IMR-90 (cell line): ENCODE data around the gene SFR1. TPM values are rescaled to one million over a fixed set of nuclear protein-coding genes. Genes with fewer than 3 reads are reported as not detected.

ENCODE experiments used
- ATAC-seq: fragments of 200-7000 bp; cut with Tn5 transposase; 2 replicates; pipeline ENCODE4 v1.9.1; 2020; ENCODE audit warnings: low read depth, mild to moderate bottlenecking, moderate library complexity
- BruUV-seq: library from RNA; stranded (reverse); fragments of 400-500 nt; replicated peaks from 2 replicates; lab custom pipeline; 2021; lab: Mats Ljungman, UMichigan
- CTCF ChIA-PET: fragments of 300-600 bp; formaldehyde crosslinking; extraction: SDS; loops from one replicate; lab custom pipeline; 2021; ENCODE audit warnings: antibody characterized with exemption; lab: Yijun Ruan, JAX
- POLR2A ChIA-PET: fragments of 300-600 bp; sonication (Branson Sonifier 250); formaldehyde crosslinking; loops from one replicate; lab custom pipeline; 2022; ENCODE audit warnings: antibody characterized with exemption; ENCODE audit not compliant: unreplicated experiment; lab: Charles Lee
- DNase-seq: peaks from one replicate; pipeline ENCODE4 v3.0.0; 2013
- H2AFZ ChIP-seq: replicated peaks from 2 replicates; pipeline ENCODE3; 2013; ENCODE audit warnings: low read length, mild to moderate bottlenecking; ENCODE audit not compliant: poor library complexity
- H2AK5ac ChIP-seq: 2 replicates; pipeline ENCODE4 v1.6.1; 2013; ENCODE audit warnings: low read depth, low read length, inconsistent platforms
- H2AK9ac ChIP-seq: replicated peaks from 2 replicates; pipeline ENCODE3; 2013; ENCODE audit warnings: mild to moderate bottlenecking, low read depth, low read length, moderate library complexity; ENCODE audit not compliant: poor library complexity
- H2BK120ac ChIP-seq: 2 replicates; pipeline ENCODE4 v1.6.1; 2013; ENCODE audit warnings: low read depth, low read length, inconsistent platforms
- H2BK15ac ChIP-seq: 3 replicates; pipeline ENCODE4 v1.6.1; 2013; ENCODE audit warnings: low read depth, low read length, inconsistent platforms
- H2BK20ac ChIP-seq: 2 replicates; pipeline ENCODE4 v1.6.1; 2013; ENCODE audit warnings: low read depth, mild to moderate bottlenecking, inconsistent platforms, low read length, moderate library complexity
- H2BK5ac ChIP-seq: 2 replicates; pipeline ENCODE4 v1.6.1; 2013; ENCODE audit warnings: mild to moderate bottlenecking, low read depth, low read length, inconsistent platforms; ENCODE audit not compliant: poor library complexity, severe bottlenecking
- H3K14ac ChIP-seq: replicated peaks from 2 replicates; pipeline ENCODE4 v1.6.1; 2013; ENCODE audit warnings: low read depth, low read length, inconsistent platforms
- H3K18ac ChIP-seq: 2 replicates; pipeline ENCODE4 v1.6.1; 2013; ENCODE audit warnings: low read depth, low read length, control low read depth
- H3K23ac ChIP-seq: 2 replicates; pipeline ENCODE4 v1.6.1; 2013; ENCODE audit warnings: low read depth, low read length, inconsistent platforms
- H3K27ac ChIP-seq: 2 replicates; pipeline ENCODE4 v1.5.1; 2013; ENCODE audit warnings: mild to moderate bottlenecking, control low read depth, low read length; ENCODE audit not compliant: insufficient read depth
- H3K27me3 ChIP-seq: 2 replicates; pipeline ENCODE4 v1.6.1; 2013; ENCODE audit warnings: low read length; ENCODE audit not compliant: control insufficient read depth, insufficient read depth
- H3K36me3 ChIP-seq: 2 replicates; pipeline ENCODE4 v1.6.1; 2013; ENCODE audit warnings: low read length, mixed read lengths; ENCODE audit not compliant: control insufficient read depth, insufficient read depth
- H3K4ac ChIP-seq: 2 replicates; pipeline ENCODE4 v1.6.1; 2013; ENCODE audit warnings: low read depth, low read length, inconsistent platforms
- H3K4me1 ChIP-seq: 2 replicates; pipeline ENCODE4 v1.6.1; 2013; ENCODE audit warnings: low read length, mixed read lengths; ENCODE audit not compliant: control insufficient read depth, insufficient read depth
- H3K4me2 ChIP-seq: 2 replicates; pipeline ENCODE4 v1.6.1; 2013; ENCODE audit warnings: low read depth, mild to moderate bottlenecking, control low read depth, low read length, moderate library complexity
- H3K4me3 ChIP-seq: 2 replicates; pipeline ENCODE4 v1.5.1; 2013; ENCODE audit warnings: low read depth, mild to moderate bottlenecking, control low read depth, low read length, moderate library complexity; ENCODE audit not compliant: insufficient read depth
- H3K56ac ChIP-seq: 2 replicates; pipeline ENCODE4 v1.6.1; 2013; ENCODE audit warnings: low read length, inconsistent platforms; ENCODE audit not compliant: insufficient read depth; ENCODE audit errors: extremely low read depth
- H3K79me1 ChIP-seq, 2 experiments: 2 replicates each; pipeline ENCODE4 v1.6.1; 2013; ENCODE audit warnings: low read length in 2 of 2, inconsistent platforms in 1 of 2, low read depth in 1 of 2
- H3K9ac ChIP-seq: 2 replicates; pipeline ENCODE4 v1.6.1; 2013; ENCODE audit warnings: low read depth, low read length, control low read depth
- H3K9me1 ChIP-seq: 2 replicates; pipeline ENCODE4 v1.6.1; 2013; ENCODE audit warnings: low read length, inconsistent platforms; ENCODE audit not compliant: insufficient read depth
- H3K9me3 ChIP-seq: 2 replicates; pipeline ENCODE4 v1.6.1; 2013; ENCODE audit warnings: low read length; ENCODE audit not compliant: control insufficient read depth, insufficient read depth
- H4K20me1 ChIP-seq: 2 replicates; pipeline ENCODE4 v1.6.1; 2013; ENCODE audit warnings: low read length, inconsistent platforms; ENCODE audit not compliant: insufficient read depth
- H4K5ac ChIP-seq: 2 replicates; pipeline ENCODE4 v1.6.1; 2013; ENCODE audit warnings: mild to moderate bottlenecking, low read depth, low read length, control low read depth
- H4K8ac ChIP-seq, 2 experiments: 2 replicates each; pipeline ENCODE4 v1.6.1; 2013; ENCODE audit warnings: low read depth in 2 of 2, low read length in 2 of 2, control low read depth in 1 of 2, inconsistent platforms in 1 of 2
- H4K91ac ChIP-seq: 2 replicates; pipeline ENCODE4 v1.6.1; 2013; ENCODE audit warnings: low read depth, low read length, inconsistent platforms; ENCODE audit not compliant: insufficient read depth
- BHLHE40 ChIP-seq: fragments of 150-350 bp; IDR thresholded peaks from 2 replicates; pipeline ENCODE4 v1.6.1; 2016; ENCODE audit warnings: mild to moderate bottlenecking, low read depth, low read length
- CEBPB ChIP-seq: IDR thresholded peaks from 2 replicates; pipeline ENCODE4 v1.6.1; 2012; ENCODE audit warnings: low read depth, low read length, improper control_type of control experiment
- CTCF ChIP-seq: conservative IDR thresholded peaks from 2 replicates; pipeline ENCODE4 v1.5.1; 2012; ENCODE audit warnings: mild to moderate bottlenecking, low read depth, low read length, improper control_type of control experiment
- MXI1 ChIP-seq: IDR thresholded peaks from 2 replicates; pipeline ENCODE4 v1.6.1; 2012; ENCODE audit warnings: low read depth, mild to moderate bottlenecking, low read length, moderate library complexity, borderline replicate concordance
- RAD21 ChIP-seq: IDR thresholded peaks from 2 replicates; pipeline ENCODE4 v1.6.1; 2012; ENCODE audit warnings: low read length, improper control_type of control experiment
- RCOR1 ChIP-seq: IDR thresholded peaks from 2 replicates; pipeline ENCODE4 v1.6.1; 2012; ENCODE audit warnings: mild to moderate bottlenecking, low read length, improper control_type of control experiment; ENCODE audit not compliant: insufficient replicate concordance
- WGBS, 2 experiments: methylation state at CpG; one replicate each; pipeline versions ENCODE4 v1.1.5 to v1.1.7; 2013; ENCODE audit warnings: missing lambda C conversion rate in 2 of 2; ENCODE audit not compliant: insufficient read length in 1 of 2; ENCODE audit errors: extremely low coverage in 2 of 2; 5-methylcytosine and 5-hydroxymethylcytosine counted together
- dilution Hi-C: fragments of 300-500 bp; cut with HindIII; formaldehyde crosslinking; loops from one replicate; pipeline ENCODE4 v1.14.3; 2018; ENCODE audit warnings: low sequenced_read_pairs; ENCODE audit not compliant: unreplicated experiment
- in situ Hi-C: fragments of 300-500 bp; cut with MboI; formaldehyde crosslinking; loops from 3 replicates; pipeline ENCODE4 v1.14.3; 2019; ENCODE audit warnings: low sequenced_read_pairs, inconsistent platforms, mixed read lengths
- intact Hi-C: fragments of 100-400 bp; cut with micrococcal nuclease; formaldehyde crosslinking; loops from 2 replicates; pipeline ENCODE4 v1.10.0; 2022
- polyA plus RNA-seq, 3 experiments: library from polyadenylated mRNA; depleted of rRNA; stranded (reverse); fragments of >200 nt; gene quantifications; 2 replicates each; pipeline ENCODE4 v1.2.3, GENCODE V29; 2012; ENCODE audit warnings: low replicate concordance in 1 of 3
- total RNA-seq: library from RNA; depleted of rRNA; stranded (reverse); fragments of >200 nt; gene quantifications from 2 replicates; pipeline ENCODE4 v1.2.3, GENCODE V29; 2012
- TF ChIP-seq, protein P1 (sequence below): fragments of 150-350 bp; IDR thresholded peaks from 2 replicates; pipeline ENCODE4 v1.6.1; 2016; ENCODE audit warnings: low read depth, mild to moderate bottlenecking, low read length, moderate library complexity, borderline replicate concordance

Gene SFR1
- total and polyA plus RNA-seq, 2 of the 4 experiments (the other 2 are of a cell fraction) = 1.6 to 2.3 TPM

DNA sequence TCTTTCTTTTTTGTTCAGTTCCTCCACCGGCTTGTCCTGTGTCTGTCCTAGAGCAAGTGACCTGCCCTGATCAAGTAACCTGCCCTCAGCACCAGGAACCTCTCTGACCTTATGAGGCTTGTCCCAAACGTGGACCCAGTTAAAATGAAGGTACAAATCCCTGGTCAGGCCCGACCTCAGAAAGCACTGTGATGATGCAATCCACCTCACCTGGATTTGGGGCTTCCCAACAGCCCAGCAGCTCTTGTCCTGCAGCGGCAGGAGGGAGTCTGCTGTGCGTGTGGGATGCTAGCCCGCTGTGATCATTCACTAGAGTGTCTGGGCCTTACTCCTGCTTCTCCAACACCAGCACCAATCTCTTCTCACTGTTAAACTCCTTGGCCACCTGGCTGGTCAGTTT is 47.5 kb upstream of the SFR1 start:
- intact Hi-C loops = no loop called here
- no TSS peak for BruUV-seq
- in situ Hi-C loops = no loop called here
- Histone ChIP-seq H2BK15ac (no peak overlapping the region), H3K79me1 (no peaks in the 10 kb centered on the region), H3K4ac (no peak overlapping the region), H3K27me3 (peaks cover 81% of the 10 kb centered on the region), H2AK9ac (no peak overlapping the region), H3K9me1 (no peaks in the 10 kb centered on the region), H2AFZ (no peak overlapping the region), H3K14ac (no peak overlapping the region), H3K9ac (no peak overlapping the region), H3K27ac (no peak overlapping the region), H3K4me3 (no peak overlapping the region), H3K4me1 (no peaks in the 10 kb centered on the region), H3K23ac (no peak overlapping the region), H4K91ac (no peak overlapping the region), H2AK5ac (no peak overlapping the region), H3K9me3 (no peaks in the 10 kb centered on the region; the same call in 1 of the 2 replicates), H4K8ac (no peak overlapping the region), H3K18ac (no peak overlapping the region), H4K20me1 (no peaks in the 10 kb centered on the region), H2BK20ac (no peak overlapping the region), H2BK120ac (no peak overlapping the region), H3K4me2 (no peak overlapping the region), H3K56ac (no peak overlapping the region), H2BK5ac (no peak overlapping the region), H4K5ac (no peak overlapping the region), H3K36me3 (no peaks in the 10 kb centered on the region)
- dilution Hi-C loops = no loop called here
- POLR2A ChIA-PET = no interaction called here
- no peak for DNase-seq
- WGBS, 2 experiments = 100% methylated on average over 2 of the region's 6 CpGs; no CpG with 5 or more reads in 1 of the 2 experiments
- ATAC-seq = no peak
- TF ChIP-seq RCOR1 (no peak), BHLHE40 (no peak), RAD21 (no peak), MXI1 (no peak), CEBPB (peak; percentile 56; the same call in 1 of the 2 replicates), CTCF (no peak)
- TF ChIP-seq, protein P1, sequence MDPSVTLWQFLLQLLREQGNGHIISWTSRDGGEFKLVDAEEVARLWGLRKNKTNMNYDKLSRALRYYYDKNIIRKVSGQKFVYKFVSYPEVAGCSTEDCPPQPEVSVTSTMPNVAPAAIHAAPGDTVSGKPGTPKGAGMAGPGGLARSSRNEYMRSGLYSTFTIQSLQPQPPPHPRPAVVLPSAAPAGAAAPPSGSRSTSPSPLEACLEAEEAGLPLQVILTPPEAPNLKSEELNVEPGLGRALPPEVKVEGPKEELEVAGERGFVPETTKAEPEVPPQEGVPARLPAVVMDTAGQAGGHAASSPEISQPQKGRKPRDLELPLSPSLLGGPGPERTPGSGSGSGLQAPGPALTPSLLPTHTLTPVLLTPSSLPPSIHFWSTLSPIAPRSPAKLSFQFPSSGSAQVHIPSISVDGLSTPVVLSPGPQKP = no peak
- CTCF ChIA-PET = no interaction called here
